ENCODE data around the gene SNN. TPM values are rescaled to one million over a fixed set of nuclear protein-coding genes. Genes with fewer than 3 reads are reported as not detected.
A peak's percentile ranks its signal among the peaks of the same experiment; 100 is the strongest.

SNN gene
- total RNA-seq, 6 experiments from 2014 or later: 3.5 to 7.9 (median 5.6) TPM

- Histone ChIP-seq H3K4me3 (no peak overlapping the region), H3K27ac (peak overlapping the region in 1 of 3 donors; percentile 58), H3K4me1 (peaks cover 0 to 7% (median 0%) of the 10 kb centered on the region in 4 donors), H3K27me3 (no peaks in the 10 kb centered on the region), H3K36me3 (no peaks in the 10 kb centered on the region), H3K9me3 (no peaks in the 10 kb centered on the region)
- DNase-seq (peak in 1 of 3 donors; percentile 38), ATAC-seq (no peak)
- intact Hi-C loops (cut with DNase I): no loop called here
- TF ChIP-seq POLR2A (IDR thresholded peaks at IDR 0.05) (no peak), CTCF (IDR thresholded peaks at IDR 0.05) (no peak)
- WGBS (ENCODE audit: insufficient coverage, low coverage, low lambda C conversion rate, missing lambda C conversion rate): 78% methylated on average over 5 of the region's 27 CpGs
These were observed 2.2 kb downstream of the SNN start for GRCh38 chr16:11670171-11671131.

GRCh38 chr16:11671271-11671670 lies 3.0 kb downstream of the SNN start:
- Histone ChIP-seq H3K4me1 (peaks cover 0 to 13% (median 0%) of the 10 kb centered on the region in 4 donors), H3K36me3 (peaks cover 0 to under 1% (median 0%) of the 10 kb centered on the region in 4 donors), H3K27me3 (no peaks in the 10 kb centered on the region), H3K9me3 (no peaks in the 10 kb centered on the region), H3K27ac (no peak overlapping the region), H3K4me3 (no peak overlapping the region)
- TF ChIP-seq CTCF (IDR thresholded peaks at IDR 0.05) (no peak), POLR2A (IDR thresholded peaks at IDR 0.05) (no peak)
- no CpG with 5 or more reads among the region's 2 CpGs for WGBS (ENCODE audit: insufficient coverage, low coverage, low lambda C conversion rate, missing lambda C conversion rate)
- ATAC-seq: no peak
- no peak for DNase-seq
- intact Hi-C loops (cut with DNase I): no loop called here

GRCh38 chr16:11671676-11672075 lies 3.4 kb downstream of the SNN start:
- Histone ChIP-seq H3K27me3 (no peaks in the 10 kb centered on the region), H3K4me3 (no peak overlapping the region), H3K27ac (no peak overlapping the region), H3K36me3 (peaks cover 0 to 4% (median 0%) of the 10 kb centered on the region in 4 donors), H3K9me3 (no peaks in the 10 kb centered on the region), H3K4me1 (peaks cover 0 to 13% (median 0%) of the 10 kb centered on the region in 4 donors)
- TF ChIP-seq POLR2A (IDR thresholded peaks at IDR 0.05) (no peak), CTCF (IDR thresholded peaks at IDR 0.05) (no peak)
- no peak for ATAC-seq
- DNase-seq: no peak
- intact Hi-C loops (cut with DNase I): no loop called here
- WGBS (ENCODE audit: insufficient coverage, low coverage, low lambda C conversion rate, missing lambda C conversion rate): 100% methylated on average over 1 of the region's 8 CpGs

GRCh38 chr16:11672206-11673090 lies 4.2 kb downstream of the SNN start:
- DNase-seq (peak in 1 of 3 donors; percentile 35), ATAC-seq (peak in 1 of 4 donors; percentile 0)
- intact Hi-C loops (cut with DNase I): no loop called here
- no peak overlapping the region for H3K4me3 ChIP-seq
- peaks cover 0 to 15% (median 0%) of the 10 kb centered on the region in 4 donors for H3K4me1 ChIP-seq
- peaks cover 0 to 8% (median 0%) of the 10 kb centered on the region in 4 donors for H3K36me3 ChIP-seq
- H3K9me3 ChIP-seq: no peaks in the 10 kb centered on the region
- TF ChIP-seq CTCF (IDR thresholded peaks at IDR 0.05): no peak
- TF ChIP-seq POLR2A (IDR thresholded peaks at IDR 0.05): no peak
- H3K27ac ChIP-seq: peak overlapping the region in 2 of 3 donors; percentile 3 to 29
- no peaks in the 10 kb centered on the region for H3K27me3 ChIP-seq
- 74% methylated on average over 14 of the region's 25 CpGs for WGBS (ENCODE audit: insufficient coverage, low coverage, low lambda C conversion rate, missing lambda C conversion rate)
